ENCODE results near the gene GRIPAP1.
A peak's percentile ranks its signal among the peaks of the same experiment; 100 is the strongest.

DNA sequence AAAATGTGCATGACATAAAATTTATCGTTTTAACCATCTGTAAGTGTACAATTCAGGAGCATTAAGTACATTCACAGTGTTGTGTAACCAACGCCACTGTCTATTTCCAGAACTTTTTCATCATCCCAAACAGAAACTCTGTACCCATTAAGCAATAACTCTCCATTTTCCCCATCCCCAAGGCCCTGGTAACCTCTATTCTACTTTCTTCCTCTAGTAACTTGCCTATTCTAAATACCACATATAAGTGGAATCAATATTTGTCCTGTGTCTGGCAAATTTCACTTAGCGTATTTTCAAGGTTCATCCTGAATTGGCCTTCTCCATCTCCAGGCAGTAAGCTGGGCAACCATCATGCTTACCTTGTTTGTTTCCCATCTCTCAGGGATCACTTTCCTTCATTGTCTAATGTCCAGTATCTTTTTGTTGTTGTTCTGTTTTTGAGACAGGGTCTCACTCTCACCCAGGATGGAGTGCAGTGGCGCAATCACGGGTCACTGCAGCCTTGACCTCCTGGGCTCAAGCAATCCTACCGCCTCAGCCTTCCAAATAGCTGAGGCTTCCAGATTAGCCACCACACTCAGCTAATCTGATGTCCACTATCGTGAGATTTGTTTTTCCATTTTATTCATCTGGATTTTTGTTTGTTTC lies 17.7 kb upstream of the GRIPAP1 start:
- TF ChIP-seq, protein P1, sequence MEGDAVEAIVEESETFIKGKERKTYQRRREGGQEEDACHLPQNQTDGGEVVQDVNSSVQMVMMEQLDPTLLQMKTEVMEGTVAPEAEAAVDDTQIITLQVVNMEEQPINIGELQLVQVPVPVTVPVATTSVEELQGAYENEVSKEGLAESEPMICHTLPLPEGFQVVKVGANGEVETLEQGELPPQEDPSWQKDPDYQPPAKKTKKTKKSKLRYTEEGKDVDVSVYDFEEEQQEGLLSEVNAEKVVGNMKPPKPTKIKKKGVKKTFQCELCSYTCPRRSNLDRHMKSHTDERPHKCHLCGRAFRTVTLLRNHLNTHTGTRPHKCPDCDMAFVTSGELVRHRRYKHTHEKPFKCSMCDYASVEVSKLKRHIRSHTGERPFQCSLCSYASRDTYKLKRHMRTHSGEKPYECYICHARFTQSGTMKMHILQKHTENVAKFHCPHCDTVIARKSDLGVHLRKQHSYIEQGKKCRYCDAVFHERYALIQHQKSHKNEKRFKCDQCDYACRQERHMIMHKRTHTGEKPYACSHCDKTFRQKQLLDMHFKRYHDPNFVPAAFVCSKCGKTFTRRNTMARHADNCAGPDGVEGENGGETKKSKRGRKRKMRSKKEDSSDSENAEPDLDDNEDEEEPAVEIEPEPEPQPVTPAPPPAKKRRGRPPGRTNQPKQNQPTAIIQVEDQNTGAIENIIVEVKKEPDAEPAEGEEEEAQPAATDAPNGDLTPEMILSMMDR (CRISPR knock-in tag; IDR thresholded peaks at IDR 0.05) = no peak
- TF ChIP-seq GZF1 (CRISPR knock-in tag; IDR thresholded peaks at IDR 0.05) = no peak
- no peak for TF ChIP-seq EZH2 (conservative IDR thresholded peaks at IDR 0.05; ENCODE audit: low read depth, low read length)
- no peak for TF ChIP-seq ZNF430 (CRISPR knock-in tag; IDR thresholded peaks at IDR 0.05)
- peak; percentile 43; the same call in 1 of the 2 replicates for TF ChIP-seq CREM (IDR thresholded peaks at IDR 0.05)
- TF ChIP-seq CREM (CRISPR knock-in tag; IDR thresholded peaks at IDR 0.05) = no peak
